ENCODE data around the gene ANKRD33.

The ANKRD33 gene

GRCh38 chr12:51860986-51861385 lies 26.9 kb upstream of the ANKRD33 start:
- no peak for DNase-seq (ENCODE audit: low read depth in 2 of 3, low spot score in 1 of 3)

- DNase-seq (ENCODE audit: low read depth in 2 of 3, low spot score in 1 of 3) = no peak
Observed at GRCh38 chr12:51862947-51863346, 25.0 kb upstream of the ANKRD33 start.

GRCh38 chr12:51863363-51863932 lies 24.5 kb upstream of the ANKRD33 start:
- DNase-seq (ENCODE audit: low read depth in 2 of 3, low spot score in 1 of 3) = no peak

- DNase-seq (ENCODE audit: low read depth in 2 of 3, low spot score in 1 of 3) = peak in 2 of 3 donors; percentile 15 to 16
Observed at GRCh38 chr12:51863933-51864832, 23.7 kb upstream of the ANKRD33 start.

GRCh38 chr12:51864833-51865670 lies 22.9 kb upstream of the ANKRD33 start:
- DNase-seq (ENCODE audit: low read depth in 2 of 3, low spot score in 1 of 3) = no peak

GRCh38 chr12:51865757-51866270 lies 22.1 kb upstream of the ANKRD33 start:
- no peak for DNase-seq (ENCODE audit: low read depth in 2 of 3, low spot score in 1 of 3)

- no peak for DNase-seq (ENCODE audit: low read depth in 2 of 3, low spot score in 1 of 3)
Observed at GRCh38 chr12:51866324-51866723, 21.6 kb upstream of the ANKRD33 start.

- DNase-seq (ENCODE audit: low read depth in 2 of 3, low spot score in 1 of 3) = no peak
Observed at GRCh38 chr12:51866762-51867161, 21.1 kb upstream of the ANKRD33 start.

- DNase-seq (ENCODE audit: low read depth in 2 of 3, low spot score in 1 of 3) = no peak
Observed at GRCh38 chr12:51867371-51867770, 20.5 kb upstream of the ANKRD33 start.

- no peak for DNase-seq (ENCODE audit: low read depth in 2 of 3, low spot score in 1 of 3)
Observed at GRCh38 chr12:51867796-51868428, 20.0 kb upstream of the ANKRD33 start.

- no peak for DNase-seq (ENCODE audit: low read depth in 2 of 3, low spot score in 1 of 3)
Observed at GRCh38 chr12:51868821-51869495, 18.9 kb upstream of the ANKRD33 start.

- DNase-seq (ENCODE audit: low read depth in 2 of 3, low spot score in 1 of 3) = no peak
Observed at GRCh38 chr12:51869496-51869865, 18.4 kb upstream of the ANKRD33 start.

- DNase-seq (ENCODE audit: low read depth in 2 of 3, low spot score in 1 of 3) = no peak
Observed at GRCh38 chr12:51869931-51870330, 18.0 kb upstream of the ANKRD33 start.

- DNase-seq (ENCODE audit: low read depth in 2 of 3, low spot score in 1 of 3) = no peak
Observed at GRCh38 chr12:51870504-51870903, 17.4 kb upstream of the ANKRD33 start.

GRCh38 chr12:51871126-51871525 lies 16.8 kb upstream of the ANKRD33 start:
- DNase-seq (ENCODE audit: low read depth in 2 of 3, low spot score in 1 of 3) = no peak

GRCh38 chr12:51871918-51872688 lies 15.8 kb upstream of the ANKRD33 start:
- no peak for DNase-seq (ENCODE audit: low read depth in 2 of 3, low spot score in 1 of 3)

GRCh38 chr12:51872689-51872981 lies 15.3 kb upstream of the ANKRD33 start:
- DNase-seq (ENCODE audit: low read depth in 2 of 3, low spot score in 1 of 3) = no peak

- no peak for DNase-seq (ENCODE audit: low read depth in 2 of 3, low spot score in 1 of 3)
Observed at GRCh38 chr12:51873251-51873994, 14.5 kb upstream of the ANKRD33 start.

- no peak for DNase-seq (ENCODE audit: low read depth in 2 of 3, low spot score in 1 of 3)
Observed at GRCh38 chr12:51874000-51874399, 13.9 kb upstream of the ANKRD33 start.

Measured in stimulated activated CD4-positive, alpha-beta T cell treated with anti-CD3 and anti-CD28 coated beads, Interleukin-12 subunit alpha, Interleukin-12 subunit beta, amount 100 ng/mL, for 48 hours (primary cell).